ENCODE data around the gene SUSD3.

DNA sequence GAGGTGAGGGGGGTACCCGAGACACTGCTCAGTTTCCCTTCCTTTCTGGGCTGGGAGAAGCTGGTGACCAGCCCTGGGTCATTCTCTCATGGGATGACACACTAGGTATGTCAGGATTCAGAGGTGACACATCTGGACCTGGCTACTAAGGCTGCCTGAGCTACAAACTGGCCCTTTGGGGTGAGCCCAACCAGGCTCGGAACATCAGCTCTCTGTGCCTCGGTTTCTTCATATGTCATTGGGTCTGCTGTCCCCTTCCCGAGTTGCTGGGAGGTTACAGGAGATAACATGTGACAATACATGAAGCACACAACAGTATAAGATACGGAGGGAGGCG is 49.3 kb downstream of the SUSD3 start:
- TF ChIP-seq EP300 (IDR thresholded peaks at IDR 0.05), result no peak
- TF ChIP-seq, protein P1, sequence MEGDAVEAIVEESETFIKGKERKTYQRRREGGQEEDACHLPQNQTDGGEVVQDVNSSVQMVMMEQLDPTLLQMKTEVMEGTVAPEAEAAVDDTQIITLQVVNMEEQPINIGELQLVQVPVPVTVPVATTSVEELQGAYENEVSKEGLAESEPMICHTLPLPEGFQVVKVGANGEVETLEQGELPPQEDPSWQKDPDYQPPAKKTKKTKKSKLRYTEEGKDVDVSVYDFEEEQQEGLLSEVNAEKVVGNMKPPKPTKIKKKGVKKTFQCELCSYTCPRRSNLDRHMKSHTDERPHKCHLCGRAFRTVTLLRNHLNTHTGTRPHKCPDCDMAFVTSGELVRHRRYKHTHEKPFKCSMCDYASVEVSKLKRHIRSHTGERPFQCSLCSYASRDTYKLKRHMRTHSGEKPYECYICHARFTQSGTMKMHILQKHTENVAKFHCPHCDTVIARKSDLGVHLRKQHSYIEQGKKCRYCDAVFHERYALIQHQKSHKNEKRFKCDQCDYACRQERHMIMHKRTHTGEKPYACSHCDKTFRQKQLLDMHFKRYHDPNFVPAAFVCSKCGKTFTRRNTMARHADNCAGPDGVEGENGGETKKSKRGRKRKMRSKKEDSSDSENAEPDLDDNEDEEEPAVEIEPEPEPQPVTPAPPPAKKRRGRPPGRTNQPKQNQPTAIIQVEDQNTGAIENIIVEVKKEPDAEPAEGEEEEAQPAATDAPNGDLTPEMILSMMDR (IDR thresholded peaks at IDR 0.05), result no peak
